Measurements from ENCODE around the gene EP400.
"Not testable (repeated sequence)": the region's sequence is repeated elsewhere in the genome, so short reads cannot be mapped to it uniquely, and the experiment has no call there.

GRCh38 chr12:131953810-131954209 lies 4.1 kb downstream of the EP400 start:
- not testable (repeated sequence) for TF ChIP-seq CTCF, POLR2A (IDR thresholded peaks at IDR 0.05)
